Testis (tissue), 2 donors: Measurements from ENCODE around the gene ZNF324B.

Source experiments
- CTCF ChIP-seq, 3 experiments: fragments of 450-650 bp in 2 of 3; fragments of 200-600 bp in 1 of 3; sonication (generic) in 1 of 3; IDR thresholded peaks; one replicate each; pipeline ENCODE4 v1.5.1; 2016 to 2019; ENCODE audit warnings: antibody characterized with exemption in 3 of 3, mild to moderate bottlenecking in 2 of 3, moderate library complexity in 1 of 3
- POLR2A ChIP-seq: fragments of 450-650 bp; IDR thresholded peaks from one replicate; pipeline ENCODE4 v1.6.1; 2017; ENCODE audit warnings: antibody characterized with exemption, mild to moderate bottlenecking, moderate library complexity

GRCh38 chr19:58497634-58498170 is 46.3 kb downstream of the ZNF324B start:
- TF ChIP-seq CTCF (IDR thresholded peaks at IDR 0.05) (no peak), POLR2A (no peak)
